HUES6 (cell line): ENCODE measurements around the gene PHYHD1.

ENCODE experiments used
- H3K27ac ChIP-seq: 2 replicates; pipeline ENCODE4 v1.7.0; 2013; ENCODE audit warnings: low read depth, mild to moderate bottlenecking, low read length, inconsistent platforms
- H3K27me3 ChIP-seq: 2 replicates; pipeline ENCODE4 v1.6.1; 2013; ENCODE audit warnings: low read length; ENCODE audit not compliant: control insufficient read depth, insufficient read depth
- H3K36me3 ChIP-seq: 2 replicates; pipeline ENCODE4 v1.6.1; 2013; ENCODE audit warnings: low read length; ENCODE audit not compliant: control insufficient read depth, insufficient read depth
- H3K4me1 ChIP-seq: 2 replicates; pipeline ENCODE4 v1.6.1; 2013; ENCODE audit warnings: low read length; ENCODE audit not compliant: control insufficient read depth, insufficient read depth
- H3K4me3 ChIP-seq: 2 replicates; pipeline ENCODE4 v1.5.1; 2013; ENCODE audit warnings: low read depth, low read length
- H3K9ac ChIP-seq: one replicate; pipeline ENCODE4 v1.6.1; 2013; ENCODE audit warnings: mild to moderate bottlenecking, low read length
- H3K9me3 ChIP-seq: 2 replicates; pipeline ENCODE4 v1.6.1; 2013; ENCODE audit warnings: low read depth, low read length; ENCODE audit not compliant: control insufficient read depth, insufficient read depth

PHYHD1 gene

DNA sequence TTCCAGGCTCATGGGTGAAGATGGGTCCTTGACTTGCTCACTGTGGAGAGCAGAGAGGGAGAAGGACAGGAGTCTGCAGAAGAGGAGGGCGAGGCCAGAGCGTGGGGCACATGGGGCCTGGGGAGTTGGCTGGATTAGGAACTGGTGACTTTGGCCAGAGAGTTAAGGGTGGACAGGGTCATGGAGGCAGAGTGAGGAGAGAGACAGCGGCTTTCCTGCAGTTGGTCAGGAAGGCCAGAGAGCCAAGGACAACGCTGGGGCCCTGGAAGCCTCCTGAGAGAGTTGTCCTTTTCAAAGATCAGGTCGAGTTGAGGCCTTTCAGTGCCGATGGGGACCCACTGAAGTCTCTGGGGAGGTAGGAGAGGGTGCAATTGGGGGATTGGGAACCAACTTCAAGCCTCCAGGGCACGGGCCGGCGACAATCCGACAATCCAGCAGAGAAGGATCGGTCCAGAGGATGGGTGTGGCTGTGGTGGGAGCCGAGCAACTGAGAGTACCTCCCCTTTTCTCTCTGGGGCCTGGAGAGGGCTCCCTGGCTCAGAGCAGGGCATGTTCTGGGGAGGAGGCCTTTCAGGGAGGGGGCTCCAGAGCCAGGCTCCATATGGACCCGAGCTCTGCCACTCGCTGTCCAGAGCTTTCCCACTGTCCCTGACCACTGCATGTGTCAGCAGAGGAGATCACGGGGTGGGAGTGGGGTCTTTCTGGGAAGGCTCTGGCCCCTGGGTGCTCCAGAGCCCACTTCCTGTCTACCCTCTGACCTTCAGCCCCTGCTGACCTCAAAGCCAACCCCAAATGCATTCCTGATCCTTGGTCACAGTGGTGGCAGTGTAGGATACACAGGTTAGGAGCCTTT lies 7.5 kb upstream of the PHYHD1 start:
- peak overlapping the region; percentile 62 for H3K9ac ChIP-seq
- peaks cover 74% of the 10 kb centered on the region for H3K36me3 ChIP-seq
- H3K4me3 ChIP-seq, result peak overlapping the region; percentile 22; the same call in 1 of the 2 replicates
- no peaks in the 10 kb centered on the region for H3K27me3 ChIP-seq
- no peaks in the 10 kb centered on the region for H3K9me3 ChIP-seq
- peaks cover 32% of the 10 kb centered on the region for H3K4me1 ChIP-seq
- peak overlapping the region; percentile 78; the same call in 1 of the 2 replicates for H3K27ac ChIP-seq

DNA sequence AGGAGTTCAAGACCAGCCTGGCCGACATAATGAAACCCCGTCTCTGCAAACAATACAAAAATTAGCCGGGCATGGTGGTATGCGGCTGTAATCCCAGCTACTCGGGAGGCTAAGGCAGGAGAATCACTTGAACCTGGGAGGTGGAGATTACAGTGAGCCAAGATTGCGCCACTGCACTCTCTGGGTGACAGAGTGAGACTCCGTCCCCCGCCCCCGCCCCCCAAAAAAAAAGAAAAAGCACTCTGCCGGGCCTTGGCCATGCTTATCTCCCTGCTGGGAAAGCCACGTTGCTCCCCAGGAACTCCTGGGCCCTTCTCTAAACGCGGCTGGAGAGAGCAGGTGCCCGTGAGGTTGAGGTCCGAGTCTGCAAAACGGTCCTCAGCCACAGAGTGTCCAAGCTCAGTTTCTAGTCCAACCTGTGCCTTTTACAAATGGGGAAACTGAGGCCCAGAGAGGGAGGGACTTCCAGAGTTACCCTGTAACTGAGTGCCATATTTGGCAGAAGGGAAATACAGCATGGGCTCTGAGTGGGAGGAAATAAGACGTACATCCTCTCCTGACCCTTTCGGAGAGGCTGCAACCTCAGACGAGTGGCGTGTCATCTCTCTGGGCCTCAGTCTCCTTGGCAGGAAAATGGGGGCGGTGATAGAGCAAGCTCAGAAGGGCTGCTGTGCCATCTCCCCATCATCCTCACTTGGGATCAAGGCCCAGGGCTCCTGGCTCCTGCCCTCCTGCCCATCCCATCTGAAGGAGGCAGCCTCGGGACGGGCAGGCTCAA lies 6.6 kb upstream of the PHYHD1 start:
- Histone ChIP-seq H3K4me1 (peaks cover 34% of the 10 kb centered on the region), H3K27me3 (no peaks in the 10 kb centered on the region), H3K9me3 (no peaks in the 10 kb centered on the region), H3K4me3 (no peak overlapping the region), H3K9ac (no peak overlapping the region), H3K36me3 (peaks cover 67% of the 10 kb centered on the region), H3K27ac (no peak overlapping the region; the same call in 1 of the 2 replicates)

DNA sequence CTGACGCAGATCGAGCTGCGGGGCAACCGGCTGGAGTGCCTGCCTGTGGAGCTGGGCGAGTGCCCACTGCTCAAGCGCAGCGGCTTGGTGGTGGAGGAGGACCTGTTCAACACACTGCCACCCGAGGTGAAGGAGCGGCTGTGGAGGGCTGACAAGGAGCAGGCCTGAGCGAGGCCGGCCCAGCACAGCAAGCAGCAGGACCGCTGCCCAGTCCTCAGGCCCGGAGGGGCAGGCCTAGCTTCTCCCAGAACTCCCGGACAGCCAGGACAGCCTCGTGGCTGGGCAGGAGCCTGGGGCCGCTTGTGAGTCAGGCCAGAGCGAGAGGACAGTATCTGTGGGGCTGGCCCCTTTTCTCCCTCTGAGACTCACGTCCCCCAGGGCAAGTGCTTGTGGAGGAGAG lies 4.6 kb upstream of the PHYHD1 start:
- H3K4me3 ChIP-seq, result no peak overlapping the region
- no peaks in the 10 kb centered on the region for H3K9me3 ChIP-seq
- no peak overlapping the region for H3K27ac ChIP-seq
- no peak overlapping the region for H3K9ac ChIP-seq
- H3K27me3 ChIP-seq, result no peaks in the 10 kb centered on the region
- peaks cover 35% of the 10 kb centered on the region for H3K4me1 ChIP-seq
- H3K36me3 ChIP-seq, result peaks cover 51% of the 10 kb centered on the region

DNA sequence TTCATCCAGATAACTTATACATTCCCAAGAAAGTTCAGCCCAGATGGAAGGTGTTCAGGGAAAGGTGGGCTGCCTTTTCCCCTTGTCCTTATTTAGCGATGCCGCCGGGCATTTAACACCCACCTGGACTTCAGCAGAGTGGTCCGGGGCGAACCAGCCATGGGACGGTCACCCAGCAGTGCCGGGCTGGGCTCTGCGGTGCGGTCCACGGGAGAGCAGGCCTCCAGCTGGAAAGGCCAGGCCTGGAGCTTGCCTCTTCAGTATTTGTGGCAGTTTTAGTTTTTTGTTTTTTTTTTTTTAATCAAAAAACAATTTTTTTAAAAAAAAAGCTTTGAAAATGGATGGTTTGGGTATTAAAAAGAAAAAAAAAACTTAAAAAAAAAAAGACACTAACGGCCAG lies 4.0 kb upstream of the PHYHD1 start:
- Histone ChIP-seq H3K4me3 (no peak overlapping the region), H3K9ac (no peak overlapping the region), H3K9me3 (no peaks in the 10 kb centered on the region), H3K27me3 (no peaks in the 10 kb centered on the region), H3K36me3 (peaks cover 51% of the 10 kb centered on the region), H3K27ac (no peak overlapping the region), H3K4me1 (peaks cover 34% of the 10 kb centered on the region)

DNA sequence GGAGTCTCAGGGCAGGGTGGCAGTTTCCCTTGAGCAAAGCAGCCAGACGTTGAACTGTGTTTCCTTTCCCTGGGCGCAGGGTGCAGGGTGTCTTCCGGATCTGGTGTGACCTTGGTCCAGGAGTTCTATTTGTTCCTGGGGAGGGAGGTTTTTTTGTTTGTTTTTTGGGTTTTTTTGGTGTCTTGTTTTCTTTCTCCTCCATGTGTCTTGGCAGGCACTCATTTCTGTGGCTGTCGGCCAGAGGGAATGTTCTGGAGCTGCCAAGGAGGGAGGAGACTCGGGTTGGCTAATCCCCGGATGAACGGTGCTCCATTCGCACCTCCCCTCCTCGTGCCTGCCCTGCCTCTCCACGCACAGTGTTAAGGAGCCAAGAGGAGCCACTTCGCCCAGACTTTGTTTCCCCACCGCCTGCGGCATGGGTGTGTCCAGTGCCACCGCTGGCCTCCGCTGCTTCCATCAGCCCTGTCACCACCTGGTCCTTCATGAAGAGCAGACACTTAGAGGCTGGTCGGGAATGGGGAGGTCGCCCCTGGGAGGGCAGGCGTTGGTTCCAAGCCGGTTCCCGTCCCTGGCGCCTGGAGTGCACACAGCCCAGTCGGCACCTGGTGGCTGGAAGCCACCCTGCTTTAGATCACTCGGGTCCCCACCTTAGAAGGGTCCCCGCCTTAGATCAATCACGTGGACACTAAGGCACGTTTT lies 3.5 kb upstream of the PHYHD1 start:
- Histone ChIP-seq H3K36me3 (peaks cover 51% of the 10 kb centered on the region), H3K9ac (no peak overlapping the region), H3K4me1 (peaks cover 32% of the 10 kb centered on the region), H3K27ac (no peak overlapping the region), H3K9me3 (no peaks in the 10 kb centered on the region), H3K4me3 (no peak overlapping the region), H3K27me3 (no peaks in the 10 kb centered on the region)

DNA sequence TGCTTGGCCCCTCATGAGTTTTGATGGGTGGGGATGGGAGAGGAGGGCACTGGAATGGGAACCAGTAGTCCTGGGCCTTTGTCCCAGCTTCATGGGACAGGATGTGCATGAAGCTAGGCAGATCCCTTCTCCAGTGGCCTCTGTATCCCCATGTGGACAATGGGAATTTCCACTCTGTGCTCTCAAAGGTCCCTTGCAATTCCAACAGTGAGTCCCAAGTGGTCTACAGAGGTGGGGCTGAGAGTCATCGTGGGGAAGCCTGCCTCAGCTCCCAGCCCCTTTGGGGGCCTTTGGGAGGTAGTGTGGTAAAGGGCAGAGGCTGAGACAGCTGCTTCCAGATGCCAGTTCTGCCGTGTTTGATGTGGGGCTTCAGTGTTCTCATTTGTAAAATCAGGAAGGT lies 1.9 kb upstream of the PHYHD1 start:
- Histone ChIP-seq H3K27me3 (no peaks in the 10 kb centered on the region), H3K4me1 (peaks cover 18% of the 10 kb centered on the region), H3K9ac (no peak overlapping the region), H3K4me3 (no peak overlapping the region), H3K27ac (no peak overlapping the region), H3K9me3 (no peaks in the 10 kb centered on the region), H3K36me3 (peaks cover 42% of the 10 kb centered on the region)

DNA sequence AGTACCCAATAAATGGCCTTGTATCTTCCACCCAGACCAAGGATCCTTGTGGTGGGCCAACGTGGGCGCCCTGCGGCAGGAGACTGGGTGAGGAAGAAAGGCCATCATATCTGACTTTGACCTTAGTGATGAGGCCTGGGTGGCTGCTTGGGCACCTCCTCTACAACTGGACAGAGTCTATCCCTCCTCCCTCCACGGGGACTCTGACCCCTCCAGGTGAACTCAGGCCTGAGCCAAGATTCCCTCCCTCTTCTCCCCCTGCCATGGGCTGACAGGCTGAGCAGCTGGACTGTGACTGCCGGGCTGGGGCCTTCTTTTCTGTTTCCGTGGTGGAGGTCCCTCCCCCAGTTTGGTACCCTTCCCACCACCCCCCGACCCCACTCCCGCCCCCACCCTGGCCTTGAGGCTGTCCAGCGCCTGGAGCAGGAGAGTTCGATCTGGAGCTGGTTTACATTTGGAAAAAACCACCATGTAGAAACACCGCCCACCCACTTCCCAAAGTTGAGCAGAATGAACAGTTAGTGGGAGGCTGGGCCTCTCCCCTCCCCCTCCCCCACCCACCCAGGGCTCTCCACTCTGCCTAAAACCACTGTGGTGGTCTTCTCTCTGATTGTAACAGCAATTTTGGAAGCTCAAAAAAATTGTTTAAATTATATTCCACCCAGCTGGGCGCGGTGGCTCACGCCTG lies 1.2 kb upstream of the PHYHD1 start:
- no peak overlapping the region for H3K9ac ChIP-seq
- H3K36me3 ChIP-seq, result peaks cover 38% of the 10 kb centered on the region
- no peaks in the 10 kb centered on the region for H3K9me3 ChIP-seq
- no peaks in the 10 kb centered on the region for H3K27me3 ChIP-seq
- H3K4me1 ChIP-seq, result peaks cover 18% of the 10 kb centered on the region
- no peak overlapping the region for H3K4me3 ChIP-seq
- H3K27ac ChIP-seq, result no peak overlapping the region

DNA sequence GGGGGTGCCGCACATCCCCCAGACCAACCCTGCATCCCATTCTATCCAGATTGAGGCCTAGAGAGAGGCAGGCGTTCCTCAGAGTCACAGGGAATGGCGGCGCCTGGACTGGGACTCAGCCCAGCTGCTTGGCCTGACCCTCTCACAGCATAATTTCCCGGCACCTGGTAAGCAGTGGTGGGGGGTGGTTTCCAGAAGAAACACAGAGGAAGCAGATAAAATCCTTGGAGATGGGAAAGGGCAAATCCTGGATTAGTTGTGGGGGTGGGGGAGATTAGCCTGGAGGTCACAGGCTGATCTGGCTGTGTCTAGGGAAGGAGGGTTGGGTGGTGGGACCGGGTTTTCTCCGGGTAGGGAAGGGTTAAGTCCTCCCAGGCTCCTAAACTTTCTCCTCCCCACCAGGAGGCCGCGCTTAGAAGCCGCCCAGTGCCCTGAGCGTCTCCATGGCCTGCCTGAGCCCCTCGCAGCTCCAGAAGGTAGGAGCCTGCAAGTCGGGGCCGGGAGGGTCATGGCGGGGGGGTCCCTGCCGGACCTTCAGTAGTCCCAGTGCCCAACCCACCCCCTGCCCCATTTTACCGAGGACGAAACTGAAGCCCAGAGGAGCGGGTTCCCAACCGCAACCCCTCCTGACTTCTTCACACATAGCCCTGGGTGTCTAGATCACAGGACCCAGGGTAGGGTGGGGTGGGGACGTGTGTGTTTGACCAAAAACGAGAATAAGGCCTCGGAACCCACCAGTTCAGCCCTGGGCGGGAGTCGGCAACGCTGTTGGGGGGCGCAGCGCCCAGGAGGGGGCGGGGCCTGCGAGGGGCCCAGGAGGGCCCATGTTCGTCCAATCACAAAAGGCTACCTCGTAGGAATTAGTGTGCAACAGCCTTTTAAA lies 1.3 kb downstream of the PHYHD1 start:
- peak overlapping the region; percentile 85 for H3K27ac ChIP-seq
- H3K9me3 ChIP-seq, result no peaks in the 10 kb centered on the region
- peaks cover 18% of the 10 kb centered on the region for H3K4me1 ChIP-seq
- H3K9ac ChIP-seq, result peak overlapping the region; percentile 63
- H3K36me3 ChIP-seq, result peaks cover 16% of the 10 kb centered on the region
- H3K4me3 ChIP-seq, result peak overlapping the region; percentile 68
- no peaks in the 10 kb centered on the region for H3K27me3 ChIP-seq

DNA sequence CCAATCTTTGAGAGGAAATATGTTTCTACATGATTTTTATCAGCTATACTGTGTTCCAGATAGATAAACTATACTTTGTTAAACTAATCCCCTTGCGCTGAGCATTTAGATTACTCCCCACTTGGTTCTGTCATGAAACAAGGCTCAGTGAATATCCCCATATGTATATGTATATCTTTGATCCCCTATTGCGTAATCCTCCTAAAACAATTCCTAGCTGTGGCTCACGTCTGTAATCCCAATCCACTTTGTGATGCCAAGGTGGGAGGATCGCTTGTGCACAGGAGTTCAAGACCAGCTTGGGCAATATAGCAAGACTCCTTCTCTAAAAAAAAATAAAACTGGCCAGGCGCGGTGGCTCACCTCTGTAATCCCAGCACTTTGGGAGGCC lies 2.7 kb downstream of the PHYHD1 start:
- H3K9ac ChIP-seq, result no peak overlapping the region
- no peak overlapping the region for H3K27ac ChIP-seq
- no peaks in the 10 kb centered on the region for H3K27me3 ChIP-seq
- H3K4me1 ChIP-seq, result peaks cover 21% of the 10 kb centered on the region
- H3K36me3 ChIP-seq, result 0 out of 2 replicates have a peak, but pooled peaks cover 5% of the 10 kb centered on the region
- no peak overlapping the region for H3K4me3 ChIP-seq
- H3K9me3 ChIP-seq, result no peaks in the 10 kb centered on the region
